ENCODE data around the gene LRP2BP.

GRCh38 chr4:185429660-185430059 lies 33.9 kb upstream of the LRP2BP start:
- TF ChIP-seq CEBPB (IDR thresholded peaks at IDR 0.05; ENCODE audit: low read depth, low read length) (no peak), CHD1 (IDR thresholded peaks at IDR 0.05; ENCODE audit: low read depth, low read length) (no peak)

Measured in IMR-90 (cell line).